HG03066 (cell line): ENCODE results near the gene MSANTD4.
"Not testable (repeated sequence)": the region's sequence is repeated elsewhere in the genome, so short reads cannot be mapped to it uniquely, and the experiment has no call there.

Experiments
- ATAC-seq: cut with Tn5 transposase; IDR thresholded peaks from one replicate; pipeline ENCODE4 v1.9.1; 2021; ENCODE audit warnings: low read depth; ENCODE audit not compliant: unreplicated experiment

The MSANTD4 gene

GRCh38 chr11:106014620-106015019 is 7.4 kb downstream of the MSANTD4 start:
- no peak for ATAC-seq

- no peak for ATAC-seq
Observed at GRCh38 chr11:106014035-106014434, 8.0 kb downstream of the MSANTD4 start.

- no peak for ATAC-seq
Observed at GRCh38 chr11:106012744-106013143, 9.3 kb downstream of the MSANTD4 start.

- ATAC-seq = no peak
Observed at GRCh38 chr11:106011481-106011880, 10.6 kb downstream of the MSANTD4 start.

- ATAC-seq = not testable (repeated sequence)
Observed at GRCh38 chr11:106003094-106003493, 18.9 kb downstream of the MSANTD4 start.

- no peak for ATAC-seq
Observed at GRCh38 chr11:106001304-106002012, 20.6 kb downstream of the MSANTD4 start.

GRCh38 chr11:105991888-105992287 is 30.2 kb downstream of the MSANTD4 start:
- ATAC-seq = no peak

- no peak for ATAC-seq
Observed at GRCh38 chr11:105989124-105989523, 32.9 kb downstream of the MSANTD4 start.

GRCh38 chr11:105988197-105988596 is 33.8 kb downstream of the MSANTD4 start:
- ATAC-seq = no peak

GRCh38 chr11:105986554-105986953 is 35.5 kb downstream of the MSANTD4 start:
- ATAC-seq = no peak

- ATAC-seq = no peak
Observed at GRCh38 chr11:105979997-105980703, 41.9 kb downstream of the MSANTD4 start.

- no peak for ATAC-seq
Observed at GRCh38 chr11:105975128-105975527, 46.9 kb downstream of the MSANTD4 start.

GRCh38 chr11:105969756-105970155 is 52.3 kb downstream of the MSANTD4 start:
- no peak for ATAC-seq

- ATAC-seq = no peak
Observed at GRCh38 chr11:105968021-105968697, 53.9 kb downstream of the MSANTD4 start.

GRCh38 chr11:105960252-105961245 is 61.5 kb downstream of the MSANTD4 start:
- no peak for ATAC-seq
